Thyroid gland (tissue), 4 donors: ENCODE data around the gene TMEM271.

ENCODE experiments used
- CTCF ChIP-seq, 6 experiments: fragments of 200-600 bp in 3 of 6; fragments of 450-650 bp in 3 of 6; sonication (generic) in 3 of 6; IDR thresholded peaks; one replicate each; pipeline ENCODE4 v1.5.1; 2016 to 2019; ENCODE audit warnings: antibody characterized with exemption in 6 of 6, mild to moderate bottlenecking in 2 of 6, inconsistent platforms in 1 of 6, moderate library complexity in 1 of 6
- POLR2A ChIP-seq, 2 donors: fragments of 450-650 bp; IDR thresholded peaks; one replicate each; pipeline ENCODE4 v1.6.1; 2017; ENCODE audit warnings: antibody characterized with exemption in 2 of 2, mild to moderate bottlenecking in 2 of 2, moderate library complexity in 1 of 2

GRCh38 chr4:588351-588849 is 12.3 kb upstream of the TMEM271 start:
- TF ChIP-seq POLR2A (IDR thresholded peaks at IDR 0.05) (no peak), CTCF (IDR thresholded peaks at IDR 0.05) (no peak)
